ENCODE results near the gene ZNF862. TPM values are rescaled to one million over a fixed set of nuclear protein-coding genes. Genes with fewer than 3 reads are reported as not detected.

The ZNF862 gene
- total and polyA plus RNA-seq, 2 donors (not counting 3 experiments of a cell fraction or from before 2014, with no cell fraction given) = 10.8 to 14.7 TPM

GRCh38 chr7:149856583-149856982 is 18.4 kb downstream of the ZNF862 start:
- H3K4me1 ChIP-seq (ENCODE audit: control insufficient read depth, extremely low read depth, insufficient read depth, low read length) = no peaks in the 10 kb centered on the region
- no peak overlapping the region for H3K27ac ChIP-seq (ENCODE audit: insufficient read depth, low read depth, low read length)
- H2AFZ ChIP-seq (ENCODE audit: low read depth, low read length) = no peak overlapping the region
- ChIA-PET POLR2A (no interaction called here), CTCF (no interaction called here)
- H3K4me2 ChIP-seq (ENCODE audit: insufficient read depth, low read length) = no peak overlapping the region
- no peak overlapping the region for H3K9ac ChIP-seq (replicated peaks; ENCODE audit: extremely low read depth, insufficient read depth, low read length)
- no peak for TF ChIP-seq JUN (IDR thresholded peaks at IDR 0.05; ENCODE audit: borderline replicate concordance, insufficient read depth, insufficient read length, low read depth)
- no peak for TF ChIP-seq FOS (IDR thresholded peaks at IDR 0.05; ENCODE audit: borderline replicate concordance, insufficient read depth, low read length)
- dilution Hi-C loops (cut with MboI; ENCODE audit: extremely low pct_ligation_motif_present, low sequenced_read_pairs) (no loop called here), intact Hi-C loops (cut with micrococcal nuclease) (loop anchor here (2.0 kb wide), 1 partner anchor 18 kb away; the partner anchor contains the start of gene ZNF862)
- DNase-seq (ENCODE audit: low read depth, low spot score) (no peak), FAIRE-seq (no peak)
- no peak overlapping the region for H3K4me3 ChIP-seq (replicated peaks in 1 of 3; ENCODE audit: insufficient read depth in 1 of 3, low read depth in 1 of 3, low read length in 3 of 3)
- H3K36me3 ChIP-seq (ENCODE audit: control insufficient read depth in 2 of 2, extremely low read depth in 1 of 2, insufficient read depth in 2 of 2, low read length in 2 of 2) = no peaks in the 10 kb centered on the region
- H3K27me3 ChIP-seq (ENCODE audit: control insufficient read depth in 2 of 2, insufficient read depth in 2 of 2, low read length in 2 of 2) = no peaks in the 10 kb centered on the region
- H3K79me2 ChIP-seq (ENCODE audit: control insufficient read depth, insufficient read depth, low read length) = no peaks in the 10 kb centered on the region
- BruUV-seq (replicated peaks) = no TSS peak
- no peaks in the 10 kb centered on the region for H3K9me1 ChIP-seq (replicated peaks; ENCODE audit: control insufficient read depth, extremely low read depth, insufficient read depth, low read length)
- no peaks in the 10 kb centered on the region for H3K9me3 ChIP-seq (replicated peaks; ENCODE audit: control insufficient read depth, insufficient read depth, low read length)
- H4K20me1 ChIP-seq (replicated peaks; ENCODE audit: control insufficient read depth, extremely low read depth, insufficient read depth, low read length) = no peaks in the 10 kb centered on the region

- intact Hi-C loops (cut with micrococcal nuclease) = no loop called here
Observed at GRCh38 chr7:149859369-149859768, 21.2 kb downstream of the ZNF862 start.

More at GRCh38 chr7:149859369-149859768, 21.2 kb downstream of the ZNF862 start:
- Histone ChIP-seq H3K9me1 (replicated peaks; ENCODE audit: control insufficient read depth, extremely low read depth, insufficient read depth, low read length) (no peaks in the 10 kb centered on the region), H3K79me2 (ENCODE audit: control insufficient read depth, insufficient read depth, low read length) (no peaks in the 10 kb centered on the region), H3K4me1 (ENCODE audit: control insufficient read depth, extremely low read depth, insufficient read depth, low read length) (no peaks in the 10 kb centered on the region), H3K27me3 (ENCODE audit: control insufficient read depth in 2 of 2, insufficient read depth in 2 of 2, low read length in 2 of 2) (no peaks in the 10 kb centered on the region), H2AFZ (ENCODE audit: low read depth, low read length) (no peak overlapping the region), H3K9ac (replicated peaks; ENCODE audit: extremely low read depth, insufficient read depth, low read length) (no peak overlapping the region), H3K4me2 (ENCODE audit: insufficient read depth, low read length) (no peak overlapping the region), H4K20me1 (replicated peaks; ENCODE audit: control insufficient read depth, extremely low read depth, insufficient read depth, low read length) (no peaks in the 10 kb centered on the region), H3K4me3 (replicated peaks in 1 of 3; ENCODE audit: insufficient read depth in 1 of 3, low read depth in 1 of 3, low read length in 3 of 3) (no peak overlapping the region), H3K27ac (ENCODE audit: insufficient read depth, low read depth, low read length) (no peak overlapping the region), H3K9me3 (replicated peaks; ENCODE audit: control insufficient read depth, insufficient read depth, low read length) (no peaks in the 10 kb centered on the region), H3K36me3 (ENCODE audit: control insufficient read depth in 2 of 2, extremely low read depth in 1 of 2, insufficient read depth in 2 of 2, low read length in 2 of 2) (no peaks in the 10 kb centered on the region)
- CTCF ChIA-PET = no interaction called here
- dilution Hi-C loops (cut with MboI; ENCODE audit: extremely low pct_ligation_motif_present, low sequenced_read_pairs) = no loop called here
- no peak for TF ChIP-seq FOS (IDR thresholded peaks at IDR 0.05; ENCODE audit: borderline replicate concordance, insufficient read depth, low read length)
- TF ChIP-seq, protein P1, sequence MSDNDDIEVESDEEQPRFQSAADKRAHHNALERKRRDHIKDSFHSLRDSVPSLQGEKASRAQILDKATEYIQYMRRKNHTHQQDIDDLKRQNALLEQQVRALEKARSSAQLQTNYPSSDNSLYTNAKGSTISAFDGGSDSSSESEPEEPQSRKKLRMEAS (IDR thresholded peaks at IDR 0.05; ENCODE audit: insufficient read depth, insufficient read length) = no peak
- no peak for TF ChIP-seq MYC (IDR thresholded peaks at IDR 0.05; ENCODE audit: low read depth, low read length)
- no peak for TF ChIP-seq JUN (IDR thresholded peaks at IDR 0.05; ENCODE audit: borderline replicate concordance, insufficient read depth, insufficient read length, low read depth)
- no peak for TF ChIP-seq EZH2 (IDR thresholded peaks at IDR 0.05; ENCODE audit: borderline replicate concordance, low read depth, low read length, severe bottlenecking)
- TF ChIP-seq, protein P2, sequence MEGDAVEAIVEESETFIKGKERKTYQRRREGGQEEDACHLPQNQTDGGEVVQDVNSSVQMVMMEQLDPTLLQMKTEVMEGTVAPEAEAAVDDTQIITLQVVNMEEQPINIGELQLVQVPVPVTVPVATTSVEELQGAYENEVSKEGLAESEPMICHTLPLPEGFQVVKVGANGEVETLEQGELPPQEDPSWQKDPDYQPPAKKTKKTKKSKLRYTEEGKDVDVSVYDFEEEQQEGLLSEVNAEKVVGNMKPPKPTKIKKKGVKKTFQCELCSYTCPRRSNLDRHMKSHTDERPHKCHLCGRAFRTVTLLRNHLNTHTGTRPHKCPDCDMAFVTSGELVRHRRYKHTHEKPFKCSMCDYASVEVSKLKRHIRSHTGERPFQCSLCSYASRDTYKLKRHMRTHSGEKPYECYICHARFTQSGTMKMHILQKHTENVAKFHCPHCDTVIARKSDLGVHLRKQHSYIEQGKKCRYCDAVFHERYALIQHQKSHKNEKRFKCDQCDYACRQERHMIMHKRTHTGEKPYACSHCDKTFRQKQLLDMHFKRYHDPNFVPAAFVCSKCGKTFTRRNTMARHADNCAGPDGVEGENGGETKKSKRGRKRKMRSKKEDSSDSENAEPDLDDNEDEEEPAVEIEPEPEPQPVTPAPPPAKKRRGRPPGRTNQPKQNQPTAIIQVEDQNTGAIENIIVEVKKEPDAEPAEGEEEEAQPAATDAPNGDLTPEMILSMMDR (IDR thresholded peaks at IDR 0.05; ENCODE audit: extremely low read depth in 1 of 2, insufficient read depth in 1 of 2, low read depth in 1 of 2, low read length in 2 of 2) = no peak
- TF ChIP-seq POLR2A (IDR thresholded peaks at IDR 0.05; ENCODE audit: low read depth, low read length) = no peak
- DNase-seq (ENCODE audit: low read depth, low spot score) (no peak), FAIRE-seq (no peak)
- no TSS peak for BruUV-seq (replicated peaks)
- POLR2A ChIA-PET = no interaction called here

All from endothelial cell of umbilical vein (primary cell).